ENCODE measurements around the gene DMRT1.

DMRT1 gene

GRCh38 chr9:969310-970150, 128.0 kb downstream of the DMRT1 start:
- H3K9ac ChIP-seq = no peak overlapping the region
- H4K20me1 ChIP-seq (ENCODE audit: insufficient read depth) = no peaks in the 10 kb centered on the region
- no peaks in the 10 kb centered on the region for H3K4me1 ChIP-seq (ENCODE audit: low read depth, poor library complexity, severe bottlenecking)
- no peak overlapping the region for H3K27ac ChIP-seq
- no peak overlapping the region for H3K4me3 ChIP-seq (IDR thresholded peaks at IDR 0.05; ENCODE audit: insufficient read depth, low read depth, low read length)
- H3K79me2 ChIP-seq (ENCODE audit: insufficient read depth, low read depth) = no peaks in the 10 kb centered on the region
- TF ChIP-seq, protein P1, sequence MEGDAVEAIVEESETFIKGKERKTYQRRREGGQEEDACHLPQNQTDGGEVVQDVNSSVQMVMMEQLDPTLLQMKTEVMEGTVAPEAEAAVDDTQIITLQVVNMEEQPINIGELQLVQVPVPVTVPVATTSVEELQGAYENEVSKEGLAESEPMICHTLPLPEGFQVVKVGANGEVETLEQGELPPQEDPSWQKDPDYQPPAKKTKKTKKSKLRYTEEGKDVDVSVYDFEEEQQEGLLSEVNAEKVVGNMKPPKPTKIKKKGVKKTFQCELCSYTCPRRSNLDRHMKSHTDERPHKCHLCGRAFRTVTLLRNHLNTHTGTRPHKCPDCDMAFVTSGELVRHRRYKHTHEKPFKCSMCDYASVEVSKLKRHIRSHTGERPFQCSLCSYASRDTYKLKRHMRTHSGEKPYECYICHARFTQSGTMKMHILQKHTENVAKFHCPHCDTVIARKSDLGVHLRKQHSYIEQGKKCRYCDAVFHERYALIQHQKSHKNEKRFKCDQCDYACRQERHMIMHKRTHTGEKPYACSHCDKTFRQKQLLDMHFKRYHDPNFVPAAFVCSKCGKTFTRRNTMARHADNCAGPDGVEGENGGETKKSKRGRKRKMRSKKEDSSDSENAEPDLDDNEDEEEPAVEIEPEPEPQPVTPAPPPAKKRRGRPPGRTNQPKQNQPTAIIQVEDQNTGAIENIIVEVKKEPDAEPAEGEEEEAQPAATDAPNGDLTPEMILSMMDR (conservative IDR thresholded peaks at IDR 0.05; ENCODE audit: low read depth, low read length) = no peak
- no peaks in the 10 kb centered on the region for H3K27me3 ChIP-seq (ENCODE audit: insufficient read depth, low read depth)
- no peak overlapping the region for H2AFZ ChIP-seq (ENCODE audit: low read depth)
- no peak overlapping the region for H3K4me2 ChIP-seq
- no peaks in the 10 kb centered on the region for H3K36me3 ChIP-seq (ENCODE audit: insufficient read depth)

- no peaks in the 10 kb centered on the region for H3K79me2 ChIP-seq (ENCODE audit: insufficient read depth, low read depth)
- TF ChIP-seq, protein P1 (conservative IDR thresholded peaks at IDR 0.05; ENCODE audit: low read depth, low read length) = no peak
- no peaks in the 10 kb centered on the region for H3K4me1 ChIP-seq (ENCODE audit: low read depth, poor library complexity, severe bottlenecking)
- no peaks in the 10 kb centered on the region for H4K20me1 ChIP-seq (ENCODE audit: insufficient read depth)
- no peak overlapping the region for H2AFZ ChIP-seq (ENCODE audit: low read depth)
- no peak overlapping the region for H3K27ac ChIP-seq
- H3K36me3 ChIP-seq (ENCODE audit: insufficient read depth) = no peaks in the 10 kb centered on the region
- H3K4me3 ChIP-seq (IDR thresholded peaks at IDR 0.05; ENCODE audit: insufficient read depth, low read depth, low read length) = no peak overlapping the region
- H3K9ac ChIP-seq = no peak overlapping the region
- no peak overlapping the region for H3K4me2 ChIP-seq
- H3K27me3 ChIP-seq (ENCODE audit: insufficient read depth, low read depth) = no peaks in the 10 kb centered on the region
These were observed 128.9 kb downstream of the DMRT1 start for GRCh38 chr9:970151-970996.

DNA sequence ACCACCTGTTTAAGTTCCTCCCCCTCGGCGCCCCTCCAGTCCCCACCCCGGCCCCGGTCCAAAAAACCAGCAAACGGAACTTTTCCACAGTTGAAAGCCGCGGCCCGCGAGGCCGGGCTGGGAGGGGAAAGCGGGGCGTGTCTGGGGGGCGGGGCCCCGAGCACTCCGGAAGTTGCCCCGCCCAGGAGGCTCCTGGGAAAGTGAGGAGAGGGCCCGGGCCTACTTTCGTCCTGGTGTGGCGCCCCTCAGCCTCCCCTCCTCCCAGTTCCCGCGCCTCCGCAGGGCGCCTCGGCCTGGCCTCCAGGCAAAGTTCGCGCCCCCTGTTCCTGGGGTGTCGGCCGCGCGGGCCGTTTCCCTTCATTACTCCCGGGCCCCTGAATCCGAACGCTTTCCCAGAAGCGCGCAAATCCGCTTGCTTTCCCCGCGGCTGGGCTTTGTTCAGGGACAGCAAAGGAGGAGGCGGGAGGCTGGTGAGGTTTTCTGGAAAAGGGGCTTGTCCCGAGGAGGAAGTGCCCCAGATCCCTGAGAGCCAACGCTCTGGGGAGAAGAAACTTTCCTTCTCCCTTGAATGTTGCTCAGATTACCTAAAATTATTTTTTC, 130.5 kb downstream of the DMRT1 start:
- H2AFZ ChIP-seq (ENCODE audit: low read depth) = no peak overlapping the region
- H3K4me1 ChIP-seq (ENCODE audit: low read depth, poor library complexity, severe bottlenecking) = no peaks in the 10 kb centered on the region
- H3K79me2 ChIP-seq (ENCODE audit: insufficient read depth, low read depth) = no peaks in the 10 kb centered on the region
- no peaks in the 10 kb centered on the region for H3K27me3 ChIP-seq (ENCODE audit: insufficient read depth, low read depth)
- no peaks in the 10 kb centered on the region for H4K20me1 ChIP-seq (ENCODE audit: insufficient read depth)
- H3K36me3 ChIP-seq (ENCODE audit: insufficient read depth) = no peaks in the 10 kb centered on the region
- no peak overlapping the region for H3K4me3 ChIP-seq (IDR thresholded peaks at IDR 0.05; ENCODE audit: insufficient read depth, low read depth, low read length)
- TF ChIP-seq, protein P1 (conservative IDR thresholded peaks at IDR 0.05; ENCODE audit: low read depth, low read length) = no peak
- H3K9ac ChIP-seq = no peak overlapping the region
- no peak overlapping the region for H3K4me2 ChIP-seq
- H3K27ac ChIP-seq = no peak overlapping the region

DNA sequence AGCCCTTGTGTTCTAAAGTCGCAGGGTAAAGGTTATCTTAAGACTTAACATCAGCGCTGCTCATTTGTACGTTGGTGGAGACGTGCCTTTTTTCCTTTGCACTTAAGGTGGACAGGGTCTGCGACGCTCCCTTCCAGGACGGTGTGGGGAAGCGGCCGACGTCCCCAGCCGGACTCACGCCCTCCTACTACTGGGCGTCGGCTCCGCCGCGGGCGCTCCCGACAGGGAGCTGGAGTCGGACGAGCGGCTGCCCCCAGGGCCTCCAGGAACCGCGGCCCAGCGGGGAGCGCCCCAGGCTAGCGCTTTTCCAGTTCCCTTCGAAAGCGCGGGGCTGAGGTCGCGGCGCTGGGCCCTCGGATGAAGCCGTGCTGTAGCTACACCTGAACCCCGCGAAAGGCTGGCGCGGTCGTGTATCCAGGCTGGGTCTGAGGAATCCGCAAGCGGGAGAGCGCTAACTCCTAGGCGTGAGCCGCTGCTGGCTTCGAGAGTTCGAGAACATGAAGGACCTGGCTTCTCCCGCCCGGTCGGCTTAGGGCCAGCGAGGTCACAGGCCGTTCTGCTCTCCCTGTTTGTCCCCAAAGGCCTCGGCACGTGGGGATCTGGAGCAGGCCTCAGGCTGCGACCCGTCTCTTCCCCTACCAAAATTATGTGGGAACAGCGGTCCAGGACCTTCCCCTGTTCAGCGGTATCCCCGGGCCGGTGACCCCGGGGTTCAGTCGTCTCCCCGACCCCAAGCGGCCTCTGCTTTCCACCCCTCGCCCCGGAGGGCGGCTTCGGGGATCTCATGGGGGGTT, 131.2 kb downstream of the DMRT1 start:
- Histone ChIP-seq H3K79me2 (ENCODE audit: insufficient read depth, low read depth) (no peaks in the 10 kb centered on the region), H2AFZ (ENCODE audit: low read depth) (no peak overlapping the region), H3K4me2 (no peak overlapping the region), H3K9ac (no peak overlapping the region), H3K36me3 (ENCODE audit: insufficient read depth) (no peaks in the 10 kb centered on the region), H3K27me3 (ENCODE audit: insufficient read depth, low read depth) (no peaks in the 10 kb centered on the region), H3K27ac (no peak overlapping the region), H4K20me1 (ENCODE audit: insufficient read depth) (no peaks in the 10 kb centered on the region), H3K4me3 (IDR thresholded peaks at IDR 0.05; ENCODE audit: insufficient read depth, low read depth, low read length) (no peak overlapping the region), H3K4me1 (ENCODE audit: low read depth, poor library complexity, severe bottlenecking) (no peaks in the 10 kb centered on the region)
- TF ChIP-seq, protein P1 (conservative IDR thresholded peaks at IDR 0.05; ENCODE audit: low read depth, low read length) = no peak

Measured in KMS-11 (cell line).